ENCODE measurements around the gene TBC1D16.

The TBC1D16 gene

GRCh38 chr17:80000981-80001775 is 34.5 kb downstream of the TBC1D16 start:
- no peaks in the 10 kb centered on the region for H3K27me3 ChIP-seq (ENCODE audit: insufficient read depth, low read depth)
- no peaks in the 10 kb centered on the region for H3K36me3 ChIP-seq (ENCODE audit: insufficient read depth)

GRCh38 chr17:80000136-80000535 is 35.5 kb downstream of the TBC1D16 start:
- H3K4me3 ChIP-seq (IDR thresholded peaks at IDR 0.05; ENCODE audit: insufficient read depth, low read depth, low read length), result no peak overlapping the region
- no peak overlapping the region for H3K4me2 ChIP-seq
- no peak overlapping the region for H3K9ac ChIP-seq
- H2AFZ ChIP-seq (ENCODE audit: low read depth), result no peak overlapping the region
- no peaks in the 10 kb centered on the region for H3K4me1 ChIP-seq (ENCODE audit: low read depth, poor library complexity, severe bottlenecking)
- H3K27me3 ChIP-seq (ENCODE audit: insufficient read depth, low read depth), result no peaks in the 10 kb centered on the region
- H3K36me3 ChIP-seq (ENCODE audit: insufficient read depth), result no peaks in the 10 kb centered on the region
- no peaks in the 10 kb centered on the region for H3K79me2 ChIP-seq (ENCODE audit: insufficient read depth, low read depth)
- no peaks in the 10 kb centered on the region for H4K20me1 ChIP-seq (ENCODE audit: insufficient read depth)
- H3K27ac ChIP-seq, result no peak overlapping the region
- no peak for TF ChIP-seq CTCF (conservative IDR thresholded peaks at IDR 0.05; ENCODE audit: low read depth, low read length)

More at GRCh38 chr17:80000981-80001775, 34.5 kb downstream of the TBC1D16 start:
- no peaks in the 10 kb centered on the region for H3K79me2 ChIP-seq (ENCODE audit: insufficient read depth, low read depth)
- TF ChIP-seq CTCF (conservative IDR thresholded peaks at IDR 0.05; ENCODE audit: low read depth, low read length), result no peak
- H3K27ac ChIP-seq, result no peak overlapping the region
- H3K4me3 ChIP-seq (IDR thresholded peaks at IDR 0.05; ENCODE audit: insufficient read depth, low read depth, low read length), result no peak overlapping the region
- peaks cover 7% of the 10 kb centered on the region for H3K4me1 ChIP-seq (ENCODE audit: low read depth, poor library complexity, severe bottlenecking)
- no peak overlapping the region for H3K4me2 ChIP-seq
- no peaks in the 10 kb centered on the region for H4K20me1 ChIP-seq (ENCODE audit: insufficient read depth)
- no peak overlapping the region for H3K9ac ChIP-seq
- no peak overlapping the region for H2AFZ ChIP-seq (ENCODE audit: low read depth)

DNA sequence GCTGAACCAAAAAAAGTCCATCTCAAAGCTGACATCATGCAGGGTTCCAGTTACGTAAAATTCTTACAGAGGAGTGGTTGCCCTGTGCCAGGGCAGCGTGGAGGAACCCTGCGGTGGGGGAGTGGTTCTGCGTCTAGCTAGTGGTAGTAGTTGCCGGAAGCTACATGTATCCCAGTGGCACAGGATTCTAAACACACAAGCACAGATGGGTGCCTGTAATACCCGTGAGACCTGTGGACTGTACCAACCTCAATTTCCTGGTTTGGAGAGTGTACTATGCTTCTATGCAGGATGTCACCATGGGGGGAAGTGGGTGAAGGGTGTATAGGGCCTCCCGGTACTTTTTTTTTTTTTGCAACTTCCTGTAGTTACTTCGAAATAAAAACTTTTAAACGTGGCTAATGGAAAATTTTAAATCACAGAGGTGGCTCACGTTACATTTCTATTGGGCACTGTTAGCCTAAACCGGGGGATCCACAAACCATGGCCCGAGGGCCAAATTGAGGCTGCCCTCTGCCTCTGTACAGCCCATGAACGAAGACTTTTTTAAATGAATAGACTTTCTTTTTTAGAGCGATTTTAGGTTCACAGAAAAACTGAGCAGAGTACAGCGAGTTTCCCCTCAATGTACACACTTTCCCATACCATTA is 38.5 kb downstream of the TBC1D16 start:
- no peak overlapping the region for H3K4me2 ChIP-seq
- H3K27me3 ChIP-seq (ENCODE audit: insufficient read depth, low read depth), result no peaks in the 10 kb centered on the region
- no peak overlapping the region for H2AFZ ChIP-seq (ENCODE audit: low read depth)
- H3K36me3 ChIP-seq (ENCODE audit: insufficient read depth), result no peaks in the 10 kb centered on the region
- no peak for TF ChIP-seq CTCF (conservative IDR thresholded peaks at IDR 0.05; ENCODE audit: low read depth, low read length)
- no peak overlapping the region for H3K9ac ChIP-seq
- H3K4me1 ChIP-seq (ENCODE audit: low read depth, poor library complexity, severe bottlenecking), result peaks cover 29% of the 10 kb centered on the region
- H3K79me2 ChIP-seq (ENCODE audit: insufficient read depth, low read depth), result no peaks in the 10 kb centered on the region
- no peak overlapping the region for H3K4me3 ChIP-seq (IDR thresholded peaks at IDR 0.05; ENCODE audit: insufficient read depth, low read depth, low read length)
- H4K20me1 ChIP-seq (ENCODE audit: insufficient read depth), result no peaks in the 10 kb centered on the region
- no peak overlapping the region for H3K27ac ChIP-seq

DNA sequence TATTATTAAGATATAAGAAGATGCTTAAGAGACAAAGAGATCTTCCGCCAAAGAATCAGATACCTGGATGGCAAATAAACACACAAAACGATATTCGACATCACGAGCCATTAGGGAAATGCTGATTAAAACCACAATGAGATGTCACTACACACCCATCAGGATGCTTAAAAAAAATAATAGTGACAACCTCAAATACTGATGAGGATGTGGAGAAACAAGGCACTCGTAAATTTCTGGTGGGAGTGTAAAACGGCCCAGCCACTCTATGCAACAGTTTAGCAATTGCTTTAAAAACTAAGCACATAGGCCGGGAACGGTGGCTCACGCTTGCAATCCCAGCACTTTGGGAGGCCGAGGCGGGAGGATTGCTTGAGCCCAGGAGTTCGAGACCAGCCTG is 39.4 kb downstream of the TBC1D16 start:
- no peaks in the 10 kb centered on the region for H3K27me3 ChIP-seq (ENCODE audit: insufficient read depth, low read depth)
- no peaks in the 10 kb centered on the region for H4K20me1 ChIP-seq (ENCODE audit: insufficient read depth)
- H3K27ac ChIP-seq, result no peak overlapping the region
- no peak overlapping the region for H3K4me2 ChIP-seq
- no peak for TF ChIP-seq CTCF (conservative IDR thresholded peaks at IDR 0.05; ENCODE audit: low read depth, low read length)
- H3K36me3 ChIP-seq (ENCODE audit: insufficient read depth), result no peaks in the 10 kb centered on the region
- no peaks in the 10 kb centered on the region for H3K79me2 ChIP-seq (ENCODE audit: insufficient read depth, low read depth)
- peaks cover 34% of the 10 kb centered on the region for H3K4me1 ChIP-seq (ENCODE audit: low read depth, poor library complexity, severe bottlenecking)
- H3K4me3 ChIP-seq (IDR thresholded peaks at IDR 0.05; ENCODE audit: insufficient read depth, low read depth, low read length), result no peak overlapping the region
- no peak overlapping the region for H2AFZ ChIP-seq (ENCODE audit: low read depth)
- H3K9ac ChIP-seq, result no peak overlapping the region

Data from KMS-11 (cell line).